ACC112 (cell line): ENCODE data around the gene CMBL.
"Not testable (repeated sequence)": the region's sequence is repeated elsewhere in the genome, so short reads cannot be mapped to it uniquely, and the experiment has no call there.

Experiments
- H2AFZ ChIP-seq: fragments of 200-600 bp; sonication (generic); one replicate; pipeline ENCODE4 v1.6.0; 2017; ENCODE audit warnings: antibody characterized with exemption, low read length; ENCODE audit not compliant: unreplicated experiment
- H3K27ac ChIP-seq: fragments of 200-600 bp; sonication (generic); 2 replicates; pipeline ENCODE4 v1.5.1; 2014; ENCODE audit warnings: low read depth, mild to moderate bottlenecking, antibody characterized with exemption, low read length, moderate library complexity
- H3K27me3 ChIP-seq: fragments of 200-600 bp; sonication (generic); 2 replicates; pipeline ENCODE4 v1.6.1; 2014; ENCODE audit warnings: mild to moderate bottlenecking, antibody characterized with exemption, low read length, moderate library complexity, mixed read lengths; ENCODE audit not compliant: insufficient read depth
- H3K36me3 ChIP-seq: fragments of 200-600 bp; sonication (generic); 2 replicates; pipeline ENCODE4 v1.6.1; 2016; ENCODE audit warnings: mild to moderate bottlenecking, antibody characterized with exemption, low read length, moderate library complexity, mixed read lengths; ENCODE audit not compliant: insufficient read depth
- H3K4me1 ChIP-seq: fragments of 200-600 bp; sonication (generic); one replicate; pipeline ENCODE4 v1.6.1; 2016; ENCODE audit warnings: low read length, mixed read lengths; ENCODE audit not compliant: insufficient read depth, unreplicated experiment, control insufficient read depth
- H3K4me3 ChIP-seq: fragments of 200-600 bp; sonication (generic); 2 replicates; pipeline ENCODE4 v1.5.1; 2014; ENCODE audit warnings: mild to moderate bottlenecking, low read depth, low read length
- H3K79me2 ChIP-seq: fragments of 200-600 bp; sonication (generic); one replicate; pipeline ENCODE4 v1.6.0; 2016; ENCODE audit warnings: low read length; ENCODE audit not compliant: control insufficient read depth, unreplicated experiment, insufficient read depth

CMBL gene

GRCh38 chr5:10279328-10279727 is 28.4 kb downstream of the CMBL start:
- H3K27me3 ChIP-seq: no peaks in the 10 kb centered on the region
- H2AFZ ChIP-seq: no peak overlapping the region
- H3K36me3 ChIP-seq: no peaks in the 10 kb centered on the region
- no peak overlapping the region for H3K27ac ChIP-seq
- no peaks in the 10 kb centered on the region for H3K4me1 ChIP-seq
- no peak overlapping the region for H3K4me3 ChIP-seq
- H3K79me2 ChIP-seq: no peaks in the 10 kb centered on the region

GRCh38 chr5:10278658-10279279 is 28.9 kb downstream of the CMBL start:
- no peaks in the 10 kb centered on the region for H3K36me3 ChIP-seq
- H3K27me3 ChIP-seq: no peaks in the 10 kb centered on the region
- H3K27ac ChIP-seq: no peak overlapping the region
- H3K4me1 ChIP-seq: no peaks in the 10 kb centered on the region
- H2AFZ ChIP-seq: no peak overlapping the region
- no peak overlapping the region for H3K4me3 ChIP-seq
- no peaks in the 10 kb centered on the region for H3K79me2 ChIP-seq

- Histone ChIP-seq H3K4me3 (no peak overlapping the region), H3K79me2 (no peaks in the 10 kb centered on the region), H3K36me3 (no peaks in the 10 kb centered on the region), H2AFZ (no peak overlapping the region), H3K4me1 (no peaks in the 10 kb centered on the region), H3K27ac (no peak overlapping the region), H3K27me3 (no peaks in the 10 kb centered on the region)
Observed at GRCh38 chr5:10277773-10278630, 29.7 kb downstream of the CMBL start.

- no peaks in the 10 kb centered on the region for H3K27me3 ChIP-seq
- H3K4me3 ChIP-seq: no peak overlapping the region
- H3K36me3 ChIP-seq: no peaks in the 10 kb centered on the region
- no peak overlapping the region for H3K27ac ChIP-seq
- H3K79me2 ChIP-seq: no peaks in the 10 kb centered on the region
- H3K4me1 ChIP-seq: no peaks in the 10 kb centered on the region
- H2AFZ ChIP-seq: no peak overlapping the region
Observed at GRCh38 chr5:10276691-10277090, 31.0 kb downstream of the CMBL start.

- H3K27me3 ChIP-seq: no peaks in the 10 kb centered on the region
- H3K4me1 ChIP-seq: no peaks in the 10 kb centered on the region
- no peaks in the 10 kb centered on the region for H3K79me2 ChIP-seq
- H3K27ac ChIP-seq: no peak overlapping the region
- H2AFZ ChIP-seq: no peak overlapping the region
- no peaks in the 10 kb centered on the region for H3K36me3 ChIP-seq
- H3K4me3 ChIP-seq: no peak overlapping the region
Observed at GRCh38 chr5:10275991-10276390, 31.7 kb downstream of the CMBL start.

GRCh38 chr5:10275460-10275859 is 32.2 kb downstream of the CMBL start:
- Histone ChIP-seq H2AFZ (no peak overlapping the region), H3K4me1 (no peaks in the 10 kb centered on the region), H3K36me3 (no peaks in the 10 kb centered on the region), H3K4me3 (no peak overlapping the region), H3K27ac (no peak overlapping the region), H3K27me3 (no peaks in the 10 kb centered on the region), H3K79me2 (no peaks in the 10 kb centered on the region)

GRCh38 chr5:10272875-10273209 is 34.9 kb downstream of the CMBL start:
- not testable (repeated sequence) for H3K4me3 ChIP-seq, H3K4me1 ChIP-seq, H2AFZ ChIP-seq, H3K27me3 ChIP-seq, H3K27ac ChIP-seq, H3K36me3 ChIP-seq, H3K79me2 ChIP-seq

- Histone ChIP-seq H3K4me3 (no peak overlapping the region), H3K27ac (no peak overlapping the region), H3K4me1 (peaks cover 3% of the 10 kb centered on the region), H3K79me2 (no peaks in the 10 kb centered on the region), H2AFZ (no peak overlapping the region), H3K36me3 (no peaks in the 10 kb centered on the region), H3K27me3 (no peaks in the 10 kb centered on the region)
Observed at GRCh38 chr5:10272053-10272874, 35.4 kb downstream of the CMBL start.

- H3K4me3 ChIP-seq: no peak overlapping the region
- peaks cover 7% of the 10 kb centered on the region for H3K4me1 ChIP-seq
- H3K27ac ChIP-seq: no peak overlapping the region
- H3K79me2 ChIP-seq: no peaks in the 10 kb centered on the region
- H2AFZ ChIP-seq: no peak overlapping the region
- H3K36me3 ChIP-seq: peaks cover 23% of the 10 kb centered on the region
- no peaks in the 10 kb centered on the region for H3K27me3 ChIP-seq
Observed at GRCh38 chr5:10268100-10268499, 39.6 kb downstream of the CMBL start.

GRCh38 chr5:10266839-10267238 is 40.9 kb downstream of the CMBL start:
- no peak overlapping the region for H3K27ac ChIP-seq
- peaks cover 7% of the 10 kb centered on the region for H3K4me1 ChIP-seq
- no peaks in the 10 kb centered on the region for H3K79me2 ChIP-seq
- H3K36me3 ChIP-seq: peaks cover 30% of the 10 kb centered on the region
- no peak overlapping the region for H2AFZ ChIP-seq
- H3K27me3 ChIP-seq: no peaks in the 10 kb centered on the region
- no peak overlapping the region for H3K4me3 ChIP-seq
